GM10266 (cell line): ENCODE results near the gene ZBTB46.

Experiments used
- DNase-seq: peaks from one replicate; pipeline ENCODE4 v3.0.0; 2012; ENCODE audit errors: extremely low spot score
- CTCF ChIP-seq: IDR thresholded peaks from 2 replicates; pipeline ENCODE4 v1.5.1; 2012; ENCODE audit warnings: mild to moderate bottlenecking, low read depth; ENCODE audit not compliant: control insufficient read depth, insufficient read depth; ENCODE audit errors: missing control alignments

ZBTB46 gene

GRCh38 chr20:63785691-63786131, 45.4 kb downstream of the ZBTB46 start:
- DNase-seq: no peak
- TF ChIP-seq CTCF: peak; percentile 2

GRCh38 chr20:63783970-63784369, 47.1 kb downstream of the ZBTB46 start:
- DNase-seq: no peak
- no peak for TF ChIP-seq CTCF

GRCh38 chr20:63782521-63782971, 48.5 kb downstream of the ZBTB46 start:
- no peak for TF ChIP-seq CTCF
- DNase-seq: no peak

- no peak for TF ChIP-seq CTCF
- DNase-seq: no peak
Observed at GRCh38 chr20:63782051-63782471, 49.0 kb downstream of the ZBTB46 start.

- no peak for DNase-seq
- no peak for TF ChIP-seq CTCF
Observed at GRCh38 chr20:63781181-63781580, 49.9 kb downstream of the ZBTB46 start.

GRCh38 chr20:63778857-63779256, 52.2 kb downstream of the ZBTB46 start:
- no peak for DNase-seq
- no peak for TF ChIP-seq CTCF

- DNase-seq: no peak
- no peak for TF ChIP-seq CTCF
Observed at GRCh38 chr20:63778034-63778752, 52.9 kb downstream of the ZBTB46 start.
